PC-3 (cell line): ENCODE data around the gene PLK5. TPM values are rescaled to one million over a fixed set of nuclear protein-coding genes. Genes with fewer than 3 reads are reported as not detected.
"Not testable (repeated sequence)": the region's sequence is repeated elsewhere in the genome, so short reads cannot be mapped to it uniquely, and the experiment has no call there.

Source experiments
- ATAC-seq: fragments of 200-7000 bp; cut with Tn5 transposase; 2 replicates; pipeline ENCODE4 v1.9.1; 2020; ENCODE audit warnings: mild to moderate bottlenecking, moderate library complexity
- BruUV-seq: library from RNA; stranded (reverse); fragments of 400-500 nt; replicated peaks from 2 replicates; lab custom pipeline; 2021; lab: Mats Ljungman, UMichigan
- CTCF ChIA-PET: fragments of 300-600 bp; sonication (Branson Sonifier 250); formaldehyde crosslinking; loops from one replicate; lab custom pipeline; 2022; ENCODE audit warnings: antibody characterized with exemption; lab: Charles Lee
- POLR2A ChIA-PET: fragments of 300-600 bp; sonication (Branson Sonifier 250); formaldehyde crosslinking; loops from one replicate; lab custom pipeline; 2022; ENCODE audit warnings: antibody characterized with exemption; ENCODE audit not compliant: unreplicated experiment; lab: Charles Lee
- DNase-seq: peaks from one replicate; pipeline ENCODE4 v3.0.0-alpha.2; 2015
- H2AFZ ChIP-seq: fragments of 300-600 bp; sonication (generic); 2 replicates; pipeline ENCODE4 v1.6.0; 2016; ENCODE audit warnings: antibody characterized with exemption, low read length
- H3F3A ChIP-seq: fragments of 300-600 bp; sonication (generic); one replicate; pipeline ENCODE4 v1.6.0; 2017; ENCODE audit warnings: antibody characterized with exemption, low read length, control low read depth, mild to moderate bottlenecking; ENCODE audit not compliant: unreplicated experiment
- H3K27ac ChIP-seq: fragments of 300-600 bp; sonication (generic); 2 replicates; pipeline ENCODE4 v1.5.1; 2016; ENCODE audit warnings: mild to moderate bottlenecking, low read length
- H3K27me3 ChIP-seq: fragments of 300-600 bp; sonication (generic); 2 replicates; pipeline ENCODE4 v1.6.1; 2016; ENCODE audit warnings: low read length, mixed read lengths
- H3K36me3 ChIP-seq: fragments of 300-600 bp; sonication (generic); 2 replicates; pipeline ENCODE4 v1.6.1; 2016; ENCODE audit warnings: low read depth, mixed run types, low read length, mixed read lengths
- H3K4me1 ChIP-seq: fragments of 300-600 bp; sonication (generic); 2 replicates; pipeline ENCODE4 v1.5.1; 2016; ENCODE audit warnings: low read length; ENCODE audit not compliant: insufficient read depth
- H3K4me2 ChIP-seq: fragments of 300-600 bp; sonication (generic); 2 replicates; pipeline ENCODE4 v1.6.0; 2016; ENCODE audit warnings: low read length
- H3K4me3 ChIP-seq: fragments of 300-600 bp; sonication (generic); 2 replicates; pipeline ENCODE4 v1.5.1; 2016; ENCODE audit warnings: mild to moderate bottlenecking, low read length, mixed read lengths
- H3K79me2 ChIP-seq: fragments of 300-600 bp; sonication (generic); 2 replicates; pipeline ENCODE4 v1.6.1; 2017; ENCODE audit warnings: low read length, mixed read lengths
- H3K9ac ChIP-seq: fragments of 300-600 bp; sonication (generic); 2 replicates; pipeline ENCODE4 v1.6.0; 2016; ENCODE audit warnings: mild to moderate bottlenecking, low read length
- H3K9me2 ChIP-seq: fragments of 300-600 bp; sonication (generic); replicated peaks from 2 replicates; pipeline ENCODE4 v1.6.1; 2016; ENCODE audit warnings: mixed run types, low read length, mixed read lengths
- H3K9me3 ChIP-seq: fragments of 300-600 bp; sonication (generic); 2 replicates; pipeline ENCODE4 v1.6.1; 2016; ENCODE audit warnings: low read length, mixed read lengths
- H4K20me1 ChIP-seq: fragments of 300-600 bp; sonication (generic); 2 replicates; pipeline ENCODE4 v1.6.1; 2016; ENCODE audit warnings: low read length, mixed read lengths
- CTCF ChIP-seq: fragments of 300-600 bp; sonication (generic); conservative IDR thresholded peaks from 2 replicates; pipeline ENCODE4 v1.5.1; 2017; ENCODE audit warnings: antibody characterized with exemption, low read depth, mild to moderate bottlenecking, low read length
- EZH2 ChIP-seq: fragments of 300-600 bp; sonication (generic); IDR thresholded peaks from one replicate; pipeline ENCODE4 v1.6.1; 2017; ENCODE audit warnings: antibody characterized with exemption, mild to moderate bottlenecking, low read length; ENCODE audit not compliant: unreplicated experiment
- EZH2phosphoT487 ChIP-seq: fragments of 300-600 bp; sonication (generic); IDR thresholded peaks from 2 replicates; pipeline ENCODE4 v1.6.1; 2018; ENCODE audit warnings: mild to moderate bottlenecking, antibody characterized with exemption, low read length, borderline replicate concordance
- intact Hi-C: fragments of 100-400 bp; cut with micrococcal nuclease; formaldehyde crosslinking; loops from 2 replicates; pipeline ENCODE4 v1.9.0; 2023
- total RNA-seq: library from RNA; depleted of rRNA; stranded (reverse); fragments of >200 nt; gene quantifications from 2 replicates; pipeline ENCODE4 v1.2.3, GENCODE V29; 2014

Gene PLK5
- total RNA-seq, 1 experiment from 2014 or later = not detected

GRCh38 chr19:1496714-1497577, 26.9 kb upstream of the PLK5 start:
- H3K9me2 ChIP-seq = no peaks in the 10 kb centered on the region
- H3K4me1 ChIP-seq = peaks cover 9% of the 10 kb centered on the region
- no peak overlapping the region for H3K4me3 ChIP-seq
- no peak overlapping the region for H3K9ac ChIP-seq
- no TSS peak for BruUV-seq
- H3K9me3 ChIP-seq = no peaks in the 10 kb centered on the region
- ATAC-seq (no peak), DNase-seq (no peak)
- H2AFZ ChIP-seq = no peak overlapping the region
- TF ChIP-seq EZH2 (no peak), EZH2phosphoT487 (no peak), CTCF (no peak)
- 0 out of 2 replicates have a peak, but pooled peaks cover under 1% of the 10 kb centered on the region for H3K79me2 ChIP-seq
- H4K20me1 ChIP-seq = no peaks in the 10 kb centered on the region
- ChIA-PET POLR2A (no interaction called here), CTCF (no interaction called here)
- H3K27me3 ChIP-seq = no peaks in the 10 kb centered on the region
- H3K27ac ChIP-seq = no peak overlapping the region
- H3K36me3 ChIP-seq = no peaks in the 10 kb centered on the region
- H3K4me2 ChIP-seq = peak overlapping the region; percentile 22; the same call in 1 of the 2 replicates
- intact Hi-C loops = no loop called here
- no peaks in the 10 kb centered on the region for H3F3A ChIP-seq

- H3K36me3 ChIP-seq = no peaks in the 10 kb centered on the region
- peaks cover 2% of the 10 kb centered on the region for H3K4me1 ChIP-seq
- POLR2A ChIA-PET = no interaction called here
- H3K9me2 ChIP-seq = no peaks in the 10 kb centered on the region
- no peak overlapping the region for H3K27ac ChIP-seq
- H3K4me3 ChIP-seq = no peak overlapping the region
- DNase-seq (no peak), ATAC-seq (no peak)
- no peak overlapping the region for H2AFZ ChIP-seq
- H3K4me2 ChIP-seq = no peak overlapping the region
- H3K27me3 ChIP-seq = no peaks in the 10 kb centered on the region
- H4K20me1 ChIP-seq = no peaks in the 10 kb centered on the region
- no peak overlapping the region for H3K9ac ChIP-seq
- intact Hi-C loops = no loop called here
- no peaks in the 10 kb centered on the region for H3F3A ChIP-seq
- H3K9me3 ChIP-seq = no peaks in the 10 kb centered on the region
- CTCF ChIA-PET = no interaction called here
- no peak for TF ChIP-seq EZH2
- no peak for TF ChIP-seq CTCF
- TF ChIP-seq EZH2phosphoT487 = no peak
- no TSS peak for BruUV-seq
- no peaks in the 10 kb centered on the region for H3K79me2 ChIP-seq
Measured at GRCh38 chr19:1497578-1498235, 26.2 kb upstream of the PLK5 start.

- H3K9ac ChIP-seq, H3K4me1 ChIP-seq, H4K20me1 ChIP-seq, CTCF ChIA-PET, ATAC-seq, H3K36me3 ChIP-seq, H3K9me3 ChIP-seq, BruUV-seq, H3K27ac ChIP-seq, POLR2A ChIA-PET, H3K79me2 ChIP-seq, intact Hi-C loops, H3K4me3 ChIP-seq, DNase-seq, H3K4me2 ChIP-seq, H3K27me3 ChIP-seq, H2AFZ ChIP-seq, H3K9me2 ChIP-seq, H3F3A ChIP-seq: not testable (repeated sequence)
Measured at GRCh38 chr19:1499231-1499630, 24.6 kb upstream of the PLK5 start.
